ENCODE results near the gene SIM2.

- no peak for TF ChIP-seq CTCF (conservative IDR thresholded peaks at IDR 0.05 in 1 of 2, IDR thresholded peaks at IDR 0.05 in 1 of 2; ENCODE audit: low read depth in 1 of 2, low read length in 2 of 2)
- no peak for TF ChIP-seq EZH2 (IDR thresholded peaks at IDR 0.05; ENCODE audit: low read length, missing control alignments)
Measured at GRCh38 chr21:36776981-36777617, 78.2 kb downstream of the SIM2 start.
